ENCODE results near the gene CELSR2. TPM values are rescaled to one million over a fixed set of nuclear protein-coding genes. Genes with fewer than 3 reads are reported as not detected.

Gene CELSR2
- total RNA-seq, 1 experiment from 2014 or later: 30.2 TPM

DNA sequence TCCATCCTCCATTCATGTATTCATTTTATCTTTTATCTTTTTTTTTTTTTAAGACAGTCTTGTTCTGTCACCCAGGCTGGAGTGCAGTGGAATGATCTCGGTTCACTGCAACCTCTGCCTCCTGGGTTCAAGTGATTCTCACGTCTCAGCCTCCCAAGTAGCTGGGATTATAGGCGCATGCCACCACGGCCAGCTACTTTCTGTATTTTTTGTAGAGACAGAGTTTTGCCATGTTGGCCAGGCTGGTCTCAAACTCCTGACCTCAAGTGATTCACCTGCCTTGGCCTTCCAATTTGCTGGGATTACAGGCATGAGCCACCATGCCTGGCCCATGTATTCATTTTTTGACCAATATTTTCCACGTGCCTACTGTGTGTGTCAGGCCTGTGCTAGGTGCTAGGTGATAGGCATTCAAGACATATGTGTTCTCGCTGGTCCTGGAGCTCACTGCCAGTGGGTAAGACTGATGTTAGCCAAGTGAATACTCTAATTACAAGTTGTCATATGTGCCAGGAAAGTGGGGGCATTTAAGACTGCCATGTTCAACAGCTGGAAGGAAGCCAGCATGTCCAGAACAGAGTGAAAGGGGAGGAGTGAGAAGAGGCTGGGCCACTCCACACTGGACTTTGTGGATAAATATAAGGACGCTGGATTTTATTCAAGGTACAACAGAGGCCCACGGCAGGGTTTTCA is 5.3 kb upstream of the CELSR2 start:
- intact Hi-C loops (cut with micrococcal nuclease; ENCODE audit: unreplicated experiment): no loop called here
- no peak for DNase-seq (ENCODE audit: low spot score)
- no TSS peak for BruUV-seq (replicated peaks)
- Histone ChIP-seq H3K4me1 (ENCODE audit: insufficient read depth, low read length, poor library complexity, severe bottlenecking) (peaks cover 26% of the 10 kb centered on the region), H3K27me3 (replicated peaks; ENCODE audit: insufficient read depth, low read depth, low read length, poor library complexity) (no peaks in the 10 kb centered on the region), H3K9me3 (ENCODE audit: low read depth, low read length, poor library complexity, severe bottlenecking) (no peaks in the 10 kb centered on the region), H3K36me3 (ENCODE audit: insufficient read depth, low read length, poor library complexity, severe bottlenecking) (peaks cover 2% of the 10 kb centered on the region), H3K4me3 (ENCODE audit: low read depth, low read length, poor library complexity, severe bottlenecking) (no peak overlapping the region), H3K27ac (ENCODE audit: low read depth, low read length, poor library complexity, severe bottlenecking) (no peak overlapping the region)
- ChIA-PET POLR2A (ENCODE audit: low non-redundant PET) (no interaction called here), CTCF (no interaction called here)
- TF ChIP-seq, protein P1, sequence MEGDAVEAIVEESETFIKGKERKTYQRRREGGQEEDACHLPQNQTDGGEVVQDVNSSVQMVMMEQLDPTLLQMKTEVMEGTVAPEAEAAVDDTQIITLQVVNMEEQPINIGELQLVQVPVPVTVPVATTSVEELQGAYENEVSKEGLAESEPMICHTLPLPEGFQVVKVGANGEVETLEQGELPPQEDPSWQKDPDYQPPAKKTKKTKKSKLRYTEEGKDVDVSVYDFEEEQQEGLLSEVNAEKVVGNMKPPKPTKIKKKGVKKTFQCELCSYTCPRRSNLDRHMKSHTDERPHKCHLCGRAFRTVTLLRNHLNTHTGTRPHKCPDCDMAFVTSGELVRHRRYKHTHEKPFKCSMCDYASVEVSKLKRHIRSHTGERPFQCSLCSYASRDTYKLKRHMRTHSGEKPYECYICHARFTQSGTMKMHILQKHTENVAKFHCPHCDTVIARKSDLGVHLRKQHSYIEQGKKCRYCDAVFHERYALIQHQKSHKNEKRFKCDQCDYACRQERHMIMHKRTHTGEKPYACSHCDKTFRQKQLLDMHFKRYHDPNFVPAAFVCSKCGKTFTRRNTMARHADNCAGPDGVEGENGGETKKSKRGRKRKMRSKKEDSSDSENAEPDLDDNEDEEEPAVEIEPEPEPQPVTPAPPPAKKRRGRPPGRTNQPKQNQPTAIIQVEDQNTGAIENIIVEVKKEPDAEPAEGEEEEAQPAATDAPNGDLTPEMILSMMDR (conservative IDR thresholded peaks at IDR 0.05; ENCODE audit: low read depth, low read length): no peak
- no peak for TF ChIP-seq EZH2 (IDR thresholded peaks at IDR 0.05; ENCODE audit: borderline replicate concordance, low read depth, low read length, poor library complexity, severe bottlenecking)

DNA sequence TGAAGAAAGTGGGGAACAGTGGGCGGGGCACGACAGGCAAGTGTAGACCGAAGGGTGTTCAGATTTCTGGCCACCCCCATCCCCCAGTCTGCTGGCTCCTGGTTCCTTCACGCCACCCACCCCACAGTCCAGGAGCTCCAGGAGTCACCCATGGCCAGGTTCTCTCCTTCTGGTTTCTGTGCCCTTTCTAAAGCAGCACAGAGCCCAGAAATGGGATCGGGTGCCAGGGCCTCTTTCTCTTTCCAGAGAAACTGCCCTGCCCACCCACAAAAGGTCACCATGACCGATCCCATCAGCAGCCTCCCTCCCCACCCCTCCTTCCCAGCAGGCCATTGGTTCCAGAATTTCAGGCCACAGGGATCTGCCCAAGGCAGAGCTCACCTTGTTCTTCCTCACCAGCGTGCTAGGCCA is 3.2 kb upstream of the CELSR2 start:
- no peak for DNase-seq (ENCODE audit: low spot score)
- Histone ChIP-seq H3K27me3 (replicated peaks; ENCODE audit: insufficient read depth, low read depth, low read length, poor library complexity) (no peaks in the 10 kb centered on the region), H3K4me1 (ENCODE audit: insufficient read depth, low read length, poor library complexity, severe bottlenecking) (peaks cover 14% of the 10 kb centered on the region), H3K36me3 (ENCODE audit: insufficient read depth, low read length, poor library complexity, severe bottlenecking) (no peaks in the 10 kb centered on the region), H3K27ac (ENCODE audit: low read depth, low read length, poor library complexity, severe bottlenecking) (no peak overlapping the region), H3K4me3 (ENCODE audit: low read depth, low read length, poor library complexity, severe bottlenecking) (no peak overlapping the region), H3K9me3 (ENCODE audit: low read depth, low read length, poor library complexity, severe bottlenecking) (no peaks in the 10 kb centered on the region)
- no TSS peak for BruUV-seq (replicated peaks)
- ChIA-PET POLR2A (ENCODE audit: low non-redundant PET) (no interaction called here), CTCF (interaction anchor here (0.6 kb wide), 1 partner anchor 157 kb away, joined by 3 read pairs; no protein-coding TSS in a partner anchor)
- intact Hi-C loops (cut with micrococcal nuclease; ENCODE audit: unreplicated experiment): no loop called here
- TF ChIP-seq, protein P1 (conservative IDR thresholded peaks at IDR 0.05; ENCODE audit: low read depth, low read length): no peak
- no peak for TF ChIP-seq EZH2 (IDR thresholded peaks at IDR 0.05; ENCODE audit: borderline replicate concordance, low read depth, low read length, poor library complexity, severe bottlenecking)

DNA sequence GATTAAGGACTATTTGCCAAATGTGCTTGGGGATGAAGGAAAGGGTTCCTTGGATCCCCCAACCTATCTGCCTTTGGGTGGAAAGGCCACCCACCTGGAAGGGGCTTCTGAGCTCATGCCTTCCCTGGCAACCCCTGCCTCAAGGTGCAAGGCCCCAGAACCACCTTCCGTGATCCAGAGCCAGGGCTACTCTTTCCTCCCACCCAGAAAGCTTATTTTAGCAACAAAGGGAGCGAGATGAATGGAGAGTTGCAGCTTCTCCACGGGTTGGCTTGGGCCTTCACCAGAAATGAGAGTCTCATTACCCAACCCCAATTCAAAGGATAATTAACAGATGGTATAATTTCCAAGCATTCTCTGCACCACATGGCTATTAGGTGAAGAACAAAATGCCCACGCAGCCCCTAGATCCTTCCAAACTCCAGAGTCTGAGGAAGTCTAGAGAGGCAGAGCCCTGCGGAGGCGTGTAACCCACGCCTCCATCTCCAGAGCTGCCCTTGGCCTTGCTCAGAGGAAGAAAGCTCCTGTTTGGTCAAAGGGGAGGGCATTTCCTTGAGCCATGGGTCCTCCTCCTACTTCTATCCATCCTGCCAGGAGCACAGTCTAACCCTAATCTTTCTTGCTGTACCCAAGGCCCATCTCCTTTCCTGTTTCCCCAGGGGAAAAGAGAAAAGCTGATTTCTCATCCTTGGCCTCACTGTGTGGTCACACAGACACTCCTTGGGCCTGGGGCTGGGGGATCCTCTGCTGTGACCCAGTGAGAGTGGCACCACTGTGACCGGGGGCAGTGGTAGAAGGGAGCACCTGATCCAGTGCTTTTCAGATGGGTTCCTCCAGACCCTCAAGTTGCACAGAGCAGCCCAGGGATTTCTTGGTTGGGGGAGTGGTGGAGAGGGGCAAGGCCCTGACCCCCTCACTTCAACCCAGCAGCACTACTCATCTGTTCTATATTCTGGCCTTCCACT is 1.7 kb upstream of the CELSR2 start:
- Histone ChIP-seq H3K4me1 (ENCODE audit: insufficient read depth, low read length, poor library complexity, severe bottlenecking) (peaks cover 9% of the 10 kb centered on the region), H3K9me3 (ENCODE audit: low read depth, low read length, poor library complexity, severe bottlenecking) (no peaks in the 10 kb centered on the region), H3K27ac (ENCODE audit: low read depth, low read length, poor library complexity, severe bottlenecking) (no peak overlapping the region), H3K36me3 (ENCODE audit: insufficient read depth, low read length, poor library complexity, severe bottlenecking) (no peaks in the 10 kb centered on the region), H3K4me3 (ENCODE audit: low read depth, low read length, poor library complexity, severe bottlenecking) (no peak overlapping the region), H3K27me3 (replicated peaks; ENCODE audit: insufficient read depth, low read depth, low read length, poor library complexity) (no peaks in the 10 kb centered on the region)
- CTCF ChIA-PET: no interaction called here
- BruUV-seq (replicated peaks): no TSS peak
- TF ChIP-seq, protein P1 (conservative IDR thresholded peaks at IDR 0.05; ENCODE audit: low read depth, low read length): no peak
- no peak for TF ChIP-seq EZH2 (IDR thresholded peaks at IDR 0.05; ENCODE audit: borderline replicate concordance, low read depth, low read length, poor library complexity, severe bottlenecking)
- POLR2A ChIA-PET (ENCODE audit: low non-redundant PET): no interaction called here
- DNase-seq (ENCODE audit: low spot score): no peak
- intact Hi-C loops (cut with micrococcal nuclease; ENCODE audit: unreplicated experiment): no loop called here
